Hepatocyte (in vitro differentiated cells): ENCODE data around the gene TNFRSF4. TPM values are rescaled to one million over a fixed set of nuclear protein-coding genes. Genes with fewer than 3 reads are reported as not detected.
A peak's percentile ranks its signal among the peaks of the same experiment; 100 is the strongest.

ENCODE experiments used
- DNase-seq: peaks from one replicate; pipeline ENCODE4 v3.0.0-alpha.2; 2016; ENCODE audit warnings: low spot score
- H2AFZ ChIP-seq: fragments of 200-600 bp; sonication (generic); 2 replicates; pipeline ENCODE4 v1.6.0; 2016; ENCODE audit warnings: antibody characterized with exemption, mild to moderate bottlenecking
- H3K27ac ChIP-seq: fragments of 200-600 bp; sonication (generic); 2 replicates; pipeline ENCODE4 v1.5.1; 2016; ENCODE audit warnings: mild to moderate bottlenecking
- H3K27me3 ChIP-seq: fragments of 200-600 bp; sonication (generic); 2 replicates; pipeline ENCODE4 v1.6.1; 2016
- H3K36me3 ChIP-seq: fragments of 200-600 bp; sonication (generic); replicated peaks from 2 replicates; pipeline ENCODE4 v1.5.1; 2016; ENCODE audit warnings: low read depth; ENCODE audit not compliant: insufficient read depth
- H3K4me1 ChIP-seq: fragments of 200-600 bp; sonication (generic); 2 replicates; pipeline ENCODE4 v1.5.1; 2016; ENCODE audit warnings: mild to moderate bottlenecking, moderate library complexity; ENCODE audit not compliant: insufficient read depth
- H3K4me2 ChIP-seq: fragments of 200-600 bp; sonication (generic); 2 replicates; pipeline ENCODE4 v1.6.0; 2016
- H3K4me3 ChIP-seq: fragments of 200-600 bp; sonication (generic); 2 replicates; pipeline ENCODE4 v1.5.1; 2016; ENCODE audit warnings: mild to moderate bottlenecking
- H3K79me2 ChIP-seq: fragments of 200-600 bp; sonication (generic); 2 replicates; pipeline ENCODE4 v1.6.0; 2017; ENCODE audit warnings: mild to moderate bottlenecking
- H3K9me2 ChIP-seq: fragments of 200-600 bp; sonication (generic); replicated peaks from 2 replicates; pipeline ENCODE4 v1.6.0; 2017; ENCODE audit warnings: mild to moderate bottlenecking; ENCODE audit not compliant: insufficient read depth
- H3K9me3 ChIP-seq: fragments of 200-600 bp; sonication (generic); 2 replicates; pipeline ENCODE4 v1.5.1; 2016; ENCODE audit warnings: low read depth, mild to moderate bottlenecking
- H4K20me1 ChIP-seq: fragments of 200-600 bp; sonication (generic); 2 replicates; pipeline ENCODE4 v1.6.0; 2016; ENCODE audit warnings: mild to moderate bottlenecking; ENCODE audit not compliant: insufficient read depth, poor library complexity, severe bottlenecking
- CTCF ChIP-seq: fragments of 200-600 bp; sonication (generic); IDR thresholded peaks from 2 replicates; pipeline ENCODE4 v1.5.1; 2016; ENCODE audit warnings: antibody characterized with exemption, mild to moderate bottlenecking; ENCODE audit not compliant: poor library complexity
- EZH2 ChIP-seq: fragments of 200-600 bp; sonication (generic); IDR thresholded peaks from 2 replicates; pipeline ENCODE4 v1.6.1; 2016; ENCODE audit warnings: antibody characterized with exemption, mild to moderate bottlenecking, borderline replicate concordance
- EZH2phosphoT487 ChIP-seq: fragments of 200-600 bp; sonication (generic); IDR thresholded peaks from one replicate; pipeline ENCODE4 v1.6.1; 2018; ENCODE audit warnings: antibody characterized with exemption, mild to moderate bottlenecking, low read depth, moderate library complexity; ENCODE audit not compliant: unreplicated experiment, severe bottlenecking
- WGBS: methylation state at CpG from one replicate; pipeline ENCODE4 v1.1.6; 2016; ENCODE audit warnings: low lambda C conversion rate; ENCODE audit errors: missing lambda C conversion rate; 5-methylcytosine and 5-hydroxymethylcytosine counted together
- polyA plus RNA-seq: library from polyadenylated mRNA; unstranded; fragments of >200 nt; fragmentation: Nextera tagmentation; extraction: Ambion mirVana; gene quantifications from 2 replicates; pipeline ENCODE4 v1.2.1, GENCODE V29; 2016
- total RNA-seq: library from RNA; depleted of rRNA; stranded (reverse); fragments of >200 nt; gene quantifications from 2 replicates; pipeline ENCODE4 v1.2.3, GENCODE V29; 2014

TNFRSF4 gene
- total and polyA plus RNA-seq, 2 experiments from 2014 or later, result not detected

- Histone ChIP-seq H3K27ac (no peak overlapping the region), H3K36me3 (no peaks in the 10 kb centered on the region), H3K4me1 (peaks cover 17% of the 10 kb centered on the region), H3K4me3 (no peak overlapping the region), H3K9me2 (no peaks in the 10 kb centered on the region), H2AFZ (no peak overlapping the region), H3K27me3 (peaks cover 23% of the 10 kb centered on the region), H3K9me3 (no peaks in the 10 kb centered on the region), H4K20me1 (no peaks in the 10 kb centered on the region), H3K4me2 (peak overlapping the region; percentile 59), H3K79me2 (no peaks in the 10 kb centered on the region)
- TF ChIP-seq EZH2phosphoT487 (no peak), EZH2 (no peak), CTCF (no peak)
- 88% methylated on average over 23 of the region's 38 CpGs for WGBS
- DNase-seq, result no peak
These were observed 5.1 kb downstream of the TNFRSF4 start for GRCh38 chr1:1208713-1209433.

- Histone ChIP-seq H3K36me3 (no peaks in the 10 kb centered on the region), H3K27me3 (peaks cover 23% of the 10 kb centered on the region), H3K4me3 (no peak overlapping the region), H2AFZ (no peak overlapping the region), H3K79me2 (no peaks in the 10 kb centered on the region), H3K4me1 (peaks cover 17% of the 10 kb centered on the region), H4K20me1 (no peaks in the 10 kb centered on the region), H3K9me3 (no peaks in the 10 kb centered on the region), H3K27ac (no peak overlapping the region), H3K9me2 (no peaks in the 10 kb centered on the region), H3K4me2 (no peak overlapping the region)
- TF ChIP-seq EZH2, result no peak
- TF ChIP-seq CTCF, result no peak
- DNase-seq, result no peak
- WGBS, result 88% methylated on average over 9 of the region's 11 CpGs
These were observed 6.4 kb downstream of the TNFRSF4 start for GRCh38 chr1:1207571-1207892.

- peaks cover 23% of the 10 kb centered on the region for H3K27me3 ChIP-seq
- peak overlapping the region; percentile 77 for H3K4me2 ChIP-seq
- H3K36me3 ChIP-seq, result no peaks in the 10 kb centered on the region
- no peaks in the 10 kb centered on the region for H3K9me2 ChIP-seq
- 82% methylated on average over 19 of the region's 19 CpGs for WGBS
- TF ChIP-seq CTCF (no peak), EZH2phosphoT487 (no peak), EZH2 (no peak)
- no peaks in the 10 kb centered on the region for H4K20me1 ChIP-seq
- peaks cover 17% of the 10 kb centered on the region for H3K4me1 ChIP-seq
- H3K27ac ChIP-seq, result no peak overlapping the region
- DNase-seq, result no peak
- H3K4me3 ChIP-seq, result no peak overlapping the region
- H3K9me3 ChIP-seq, result no peaks in the 10 kb centered on the region
- no peak overlapping the region for H2AFZ ChIP-seq
- H3K79me2 ChIP-seq, result no peaks in the 10 kb centered on the region
These were observed 6.9 kb downstream of the TNFRSF4 start for GRCh38 chr1:1206966-1207531.
